Activated T-helper 2 cell treated with anti-CD3 and anti-CD28 coated beads, Interferon-gamma antibody, Interleukin-2, Interleukin-4, amounts not matched to agents 10 μg/mL and 5 μg/mL and 100 μg/mL, durations not matched to agents 14 hours and 24 hours and 36 hours (primary cell): ENCODE measurements around the gene TEX30. TPM values are rescaled to one million over a fixed set of nuclear protein-coding genes. Genes with fewer than 3 reads are reported as not detected.

Experiments
- DNase-seq: peaks from one replicate; pipeline ENCODE4 v3.0.0; 2021; ENCODE audit warnings: low spot score
- H3K27ac Mint-ChIP-seq: one replicate; pipeline ENCODE4 v1.8.0; 2021; ENCODE audit warnings: mixed read lengths
- H3K27me3 Mint-ChIP-seq: one replicate; pipeline ENCODE4 v1.8.0; 2021; ENCODE audit warnings: low read depth, mixed read lengths
- H3K36me3 Mint-ChIP-seq: one replicate; pipeline ENCODE4 v1.8.0; 2021; ENCODE audit warnings: low read depth, mixed read lengths
- H3K4me1 Mint-ChIP-seq: one replicate; pipeline ENCODE4 v1.8.0; 2021; ENCODE audit warnings: low read depth, mixed read lengths
- H3K4me3 Mint-ChIP-seq: one replicate; pipeline ENCODE4 v1.8.0; 2021; ENCODE audit warnings: low read depth, mild to moderate bottlenecking, moderate library complexity, mixed read lengths
- H3K9me3 Mint-ChIP-seq: one replicate; pipeline ENCODE4 v1.8.0; 2021; ENCODE audit warnings: mixed read lengths
- intact Hi-C: fragments of 100-400 bp; cut with micrococcal nuclease; formaldehyde crosslinking; loops from one replicate; pipeline ENCODE4 v1.15.1; 2023
- total RNA-seq: library from RNA; stranded (reverse); gene quantifications from 2 replicates; pipeline ENCODE4 v1.2.3, GENCODE V29; 2022

Gene TEX30
- 54.8 and 58.9 TPM in 2 replicates for total RNA-seq

GRCh38 chr13:102773441-102774213 is at the start of gene TEX30:
TSS of gene TEX30 (minus strand) at chr13:102773786. CDS start at chr13:102770026, 3,760 bp downstream.
- Mint-ChIP-seq H3K27ac (peak within 1 kb of the TSS; percentile 93), H3K27me3 (no peaks in the 10 kb centered on the region), H3K4me1 (peaks cover 53% of the 10 kb centered on the region), H3K36me3 (peaks cover 41% of the 10 kb centered on the region), H3K9me3 (peaks cover 7% of the 10 kb centered on the region), H3K4me3 (peak within 1 kb of the TSS; percentile 95)
- peak; percentile 86 for DNase-seq
- intact Hi-C loops, result loop anchor here (1.0 to 10.0 kb wide), 6 partner anchors 27 to 1149 kb away; partner anchors contain the start of gene TPP2

- Mint-ChIP-seq H3K36me3 (peaks cover 60% of the 10 kb centered on the region), H3K27ac (no peak overlapping the region), H3K4me3 (no peak overlapping the region), H3K9me3 (no peaks in the 10 kb centered on the region), H3K27me3 (no peaks in the 10 kb centered on the region), H3K4me1 (peaks cover 19% of the 10 kb centered on the region)
- no peak for DNase-seq
- intact Hi-C loops, result no loop called here
Observed at GRCh38 chr13:102817907-102818306, 44.3 kb upstream of the TEX30 start.

- H3K9me3 Mint-ChIP-seq, result peaks cover under 1% of the 10 kb centered on the region
- DNase-seq, result no peak
- no peaks in the 10 kb centered on the region for H3K27me3 Mint-ChIP-seq
- peaks cover 25% of the 10 kb centered on the region for H3K4me1 Mint-ChIP-seq
- H3K36me3 Mint-ChIP-seq, result peaks cover 58% of the 10 kb centered on the region
- no peak overlapping the region for H3K4me3 Mint-ChIP-seq
- no peak overlapping the region for H3K27ac Mint-ChIP-seq
- intact Hi-C loops, result no loop called here
Observed at GRCh38 chr13:102817241-102817640, 43.7 kb upstream of the TEX30 start.

GRCh38 chr13:102816708-102817107 is 43.1 kb upstream of the TEX30 start:
- intact Hi-C loops, result no loop called here
- Mint-ChIP-seq H3K4me3 (no peak overlapping the region), H3K36me3 (peaks cover 58% of the 10 kb centered on the region), H3K27me3 (no peaks in the 10 kb centered on the region), H3K4me1 (peaks cover 30% of the 10 kb centered on the region), H3K27ac (no peak overlapping the region), H3K9me3 (peaks cover 6% of the 10 kb centered on the region)
- DNase-seq, result no peak

GRCh38 chr13:102815788-102816187 is 42.2 kb upstream of the TEX30 start:
- Mint-ChIP-seq H3K9me3 (peaks cover 10% of the 10 kb centered on the region), H3K4me1 (peaks cover 30% of the 10 kb centered on the region), H3K27me3 (no peaks in the 10 kb centered on the region), H3K4me3 (no peak overlapping the region), H3K27ac (no peak overlapping the region), H3K36me3 (peaks cover 66% of the 10 kb centered on the region)
- no peak for DNase-seq
- intact Hi-C loops, result no loop called here

GRCh38 chr13:102814793-102815192 is 41.2 kb upstream of the TEX30 start:
- Mint-ChIP-seq H3K4me1 (peaks cover 30% of the 10 kb centered on the region), H3K36me3 (peaks cover 67% of the 10 kb centered on the region), H3K27me3 (no peaks in the 10 kb centered on the region), H3K9me3 (peaks cover 15% of the 10 kb centered on the region), H3K4me3 (no peak overlapping the region), H3K27ac (no peak overlapping the region)
- intact Hi-C loops, result loop anchor here (5.0 kb wide), 1 partner anchor 42 kb away; the partner anchor contains the start of gene TEX30
- DNase-seq, result no peak

GRCh38 chr13:102814025-102814607 is 40.5 kb upstream of the TEX30 start:
- DNase-seq, result no peak
- intact Hi-C loops, result loop anchor here (5.0 kb wide), 1 partner anchor 42 kb away; the partner anchor contains the start of gene TEX30
- H3K27ac Mint-ChIP-seq, result peak overlapping the region; percentile 2
- peaks cover 30% of the 10 kb centered on the region for H3K4me1 Mint-ChIP-seq
- H3K4me3 Mint-ChIP-seq, result no peak overlapping the region
- peaks cover 16% of the 10 kb centered on the region for H3K9me3 Mint-ChIP-seq
- no peaks in the 10 kb centered on the region for H3K27me3 Mint-ChIP-seq
- peaks cover 67% of the 10 kb centered on the region for H3K36me3 Mint-ChIP-seq

GRCh38 chr13:102812611-102813287 is 39.2 kb upstream of the TEX30 start:
- no peaks in the 10 kb centered on the region for H3K27me3 Mint-ChIP-seq
- no peak for DNase-seq
- intact Hi-C loops, result loop anchor here (5.0 kb wide), 1 partner anchor 40 kb away; the partner anchor contains the start of gene TEX30
- peaks cover 67% of the 10 kb centered on the region for H3K36me3 Mint-ChIP-seq
- H3K9me3 Mint-ChIP-seq, result peaks cover 16% of the 10 kb centered on the region
- no peak overlapping the region for H3K27ac Mint-ChIP-seq
- no peak overlapping the region for H3K4me3 Mint-ChIP-seq
- peaks cover 26% of the 10 kb centered on the region for H3K4me1 Mint-ChIP-seq

GRCh38 chr13:102807699-102808098 is 34.1 kb upstream of the TEX30 start:
- Mint-ChIP-seq H3K4me3 (no peak overlapping the region), H3K27me3 (no peaks in the 10 kb centered on the region), H3K27ac (no peak overlapping the region), H3K4me1 (peaks cover 26% of the 10 kb centered on the region), H3K9me3 (peaks cover 16% of the 10 kb centered on the region), H3K36me3 (peaks cover 78% of the 10 kb centered on the region)
- DNase-seq, result no peak
- intact Hi-C loops, result no loop called here

GRCh38 chr13:102805680-102806079 is 32.1 kb upstream of the TEX30 start:
- H3K4me1 Mint-ChIP-seq, result peaks cover 33% of the 10 kb centered on the region
- H3K4me3 Mint-ChIP-seq, result no peak overlapping the region
- H3K27ac Mint-ChIP-seq, result no peak overlapping the region
- H3K9me3 Mint-ChIP-seq, result peaks cover 5% of the 10 kb centered on the region
- DNase-seq, result no peak
- H3K36me3 Mint-ChIP-seq, result peaks cover 65% of the 10 kb centered on the region
- no peaks in the 10 kb centered on the region for H3K27me3 Mint-ChIP-seq
- intact Hi-C loops, result no loop called here

- no peaks in the 10 kb centered on the region for H3K9me3 Mint-ChIP-seq
- H3K4me3 Mint-ChIP-seq, result peak overlapping the region; percentile 95
- no peaks in the 10 kb centered on the region for H3K27me3 Mint-ChIP-seq
- H3K4me1 Mint-ChIP-seq, result peaks cover 41% of the 10 kb centered on the region
- peaks cover 42% of the 10 kb centered on the region for H3K36me3 Mint-ChIP-seq
- intact Hi-C loops, result loop anchor here (1.0 to 2.0 kb wide), 4 partner anchors 27 to 204 kb away; partner anchors contain the start of genes TEX30 and TPP2
- peak overlapping the region; percentile 89 for H3K27ac Mint-ChIP-seq
- peak; percentile 82 for DNase-seq
Observed at GRCh38 chr13:102800145-102801041, 26.8 kb upstream of the TEX30 start.
